GM19455 (cell line): ENCODE data around the gene GPC3.
"Not testable (repeated sequence)": the region's sequence is repeated elsewhere in the genome, so short reads cannot be mapped to it uniquely, and the experiment has no call there.

Experiments used
- ATAC-seq: cut with Tn5 transposase; IDR thresholded peaks from one replicate; pipeline ENCODE4 v1.9.1; 2021; ENCODE audit not compliant: unreplicated experiment

GPC3 gene

DNA sequence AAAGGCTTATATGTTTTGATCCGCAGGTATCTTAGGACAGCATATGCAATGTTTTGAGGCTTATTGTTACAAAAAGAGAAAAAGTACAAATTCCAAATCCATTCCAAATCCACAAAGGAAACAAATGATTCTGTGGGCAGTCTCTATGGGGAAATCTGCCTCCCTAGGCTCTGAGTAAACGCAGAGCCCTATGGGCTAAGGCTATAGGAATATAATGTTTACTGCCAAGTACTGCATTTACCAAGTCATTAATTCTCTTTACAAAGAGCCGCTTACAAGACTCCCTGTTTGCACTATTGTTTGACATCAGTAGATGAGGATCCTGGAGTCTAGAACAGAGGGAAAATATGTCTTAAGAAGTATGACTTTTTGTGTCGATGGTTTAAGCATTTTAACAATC is 357.7 kb downstream of the GPC3 start:
- ATAC-seq: no peak

DNA sequence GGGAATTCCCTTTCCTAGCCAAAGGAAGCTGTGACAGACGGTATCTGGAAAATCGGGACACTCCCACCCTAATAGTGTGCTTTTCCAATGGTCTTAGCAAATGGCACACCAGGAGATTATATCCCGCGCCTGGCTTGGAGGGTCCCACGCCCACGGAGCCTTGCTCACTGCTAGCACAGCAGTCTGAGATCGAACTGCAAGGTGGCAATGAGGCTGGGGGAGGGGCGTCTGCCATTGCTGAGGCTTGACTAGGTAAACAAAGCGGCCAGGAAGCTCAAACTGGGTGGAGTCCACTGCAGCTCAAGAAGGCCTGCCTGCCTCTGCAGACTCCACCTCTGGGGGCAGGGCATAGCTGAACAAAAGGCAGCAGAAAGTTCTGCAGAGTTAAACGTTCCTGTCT is 364.0 kb downstream of the GPC3 start:
- not testable (repeated sequence) for ATAC-seq

DNA sequence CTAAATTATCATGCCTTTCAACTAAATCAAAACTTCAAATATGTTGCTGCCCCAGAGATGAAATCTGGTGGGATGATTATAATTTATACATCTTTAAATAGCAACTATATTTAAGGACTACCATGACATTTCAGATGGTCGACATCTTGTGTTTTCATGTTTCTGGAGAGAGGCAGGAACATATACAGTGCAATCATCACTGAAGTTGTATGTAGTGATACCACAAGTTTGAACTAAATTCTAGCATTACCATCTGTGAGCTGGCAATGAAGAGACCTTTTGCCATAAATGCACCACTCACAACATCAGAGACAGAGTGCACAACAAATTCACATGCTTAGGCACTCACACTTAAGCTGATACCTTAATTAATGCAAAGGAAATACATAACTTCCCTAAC is 373.7 kb downstream of the GPC3 start:
- no peak for ATAC-seq

DNA sequence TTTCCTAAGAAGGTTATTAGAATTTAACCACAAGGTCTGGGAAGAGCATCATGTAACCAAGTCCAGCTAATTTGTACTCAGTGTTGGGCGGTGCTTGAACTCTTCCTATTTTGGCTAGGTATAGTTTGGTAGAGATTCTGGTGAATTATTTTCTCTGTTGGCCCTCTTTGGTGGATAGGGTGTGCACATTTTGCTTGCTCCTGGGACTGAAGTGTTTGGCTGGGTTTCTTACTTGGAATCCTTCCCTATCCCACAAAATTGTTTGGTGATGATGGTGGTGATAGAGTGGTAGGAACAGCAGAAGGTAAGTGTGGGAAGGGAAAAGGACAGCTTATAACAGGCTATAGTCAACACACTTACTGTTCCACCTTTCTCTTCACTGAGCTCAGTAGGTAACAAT is 375.3 kb downstream of the GPC3 start:
- ATAC-seq: no peak

DNA sequence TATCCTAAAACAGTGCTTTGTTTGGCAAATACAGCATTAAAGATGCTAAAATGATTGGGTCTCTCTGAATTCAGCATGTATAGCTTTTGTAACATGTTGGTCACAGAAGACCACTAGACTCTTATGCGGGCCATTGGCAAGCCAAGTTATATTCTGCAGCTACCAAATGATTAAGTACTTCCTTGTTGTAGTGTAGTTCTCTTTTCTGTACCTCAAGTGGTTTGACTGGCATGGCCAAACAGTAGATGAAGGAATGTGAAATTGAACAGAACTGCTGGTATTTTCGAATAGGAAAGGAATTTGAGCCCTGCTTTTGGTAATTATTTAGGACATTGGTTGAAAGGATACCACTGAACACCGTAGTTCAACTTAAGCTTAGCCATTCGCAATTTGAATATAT is 376.2 kb downstream of the GPC3 start:
- no peak for ATAC-seq

DNA sequence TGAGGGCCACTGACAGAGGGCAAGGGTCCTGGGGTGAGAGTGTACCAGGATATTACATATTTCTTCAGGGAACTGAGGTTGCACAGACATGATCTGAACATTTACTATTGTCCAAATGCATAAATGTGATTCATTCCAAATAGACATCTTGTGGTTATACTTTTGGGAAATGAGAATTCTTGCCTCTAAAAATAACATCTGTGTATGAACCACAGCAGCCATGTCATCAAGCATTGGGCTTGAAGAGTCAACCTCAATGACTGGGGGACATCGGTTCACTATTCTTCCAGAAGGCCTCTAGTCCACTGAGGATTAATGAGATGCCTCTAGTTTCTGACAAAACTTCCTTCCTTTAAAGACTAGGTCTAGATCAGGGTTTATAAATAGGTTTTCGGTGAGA is 377.0 kb downstream of the GPC3 start:
- no peak for ATAC-seq

DNA sequence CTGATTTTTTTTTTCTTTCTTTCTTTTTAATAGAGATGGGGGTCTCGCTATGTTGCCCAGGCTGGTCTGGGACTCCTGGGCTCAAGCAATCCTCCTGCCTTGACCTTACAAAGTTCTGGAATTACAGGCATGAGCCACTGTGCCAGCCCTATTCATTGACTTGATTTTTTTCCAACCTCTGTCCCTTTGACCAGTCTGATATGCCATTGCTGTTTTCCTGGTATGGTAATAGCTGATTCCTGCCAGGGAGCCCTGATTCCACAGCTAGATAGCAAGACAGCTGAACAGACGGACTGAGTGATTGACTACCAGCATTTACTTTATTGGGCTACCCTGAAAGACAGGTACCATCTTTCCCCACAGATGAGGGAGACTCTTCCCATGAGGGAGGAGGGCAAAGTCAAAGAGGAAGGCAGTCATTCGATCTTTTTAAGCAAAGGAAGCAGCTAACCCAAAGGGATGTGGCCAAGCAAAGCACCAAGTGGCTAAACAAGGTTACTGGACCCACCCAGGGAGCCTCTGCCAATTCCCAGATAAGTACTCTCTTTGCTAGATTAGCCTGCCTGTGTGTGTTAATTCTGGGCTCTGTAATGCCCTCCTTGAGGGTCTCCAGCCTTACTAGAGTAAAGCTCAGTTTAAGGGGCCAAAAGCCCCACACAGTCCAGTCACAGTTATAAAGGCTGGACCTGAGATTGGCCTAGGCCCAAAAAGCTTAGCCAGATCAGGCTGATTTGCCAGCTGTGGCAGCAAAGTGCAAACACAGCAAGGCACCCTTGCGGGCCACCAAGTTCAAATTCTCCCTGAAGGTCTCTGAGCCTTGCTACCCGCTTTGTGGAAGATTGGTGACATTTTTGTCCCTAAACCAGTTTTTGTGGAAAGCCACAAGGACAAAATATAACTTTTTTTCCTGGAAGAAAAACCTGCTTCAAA is 377.7 kb downstream of the GPC3 start:
- ATAC-seq: no peak

DNA sequence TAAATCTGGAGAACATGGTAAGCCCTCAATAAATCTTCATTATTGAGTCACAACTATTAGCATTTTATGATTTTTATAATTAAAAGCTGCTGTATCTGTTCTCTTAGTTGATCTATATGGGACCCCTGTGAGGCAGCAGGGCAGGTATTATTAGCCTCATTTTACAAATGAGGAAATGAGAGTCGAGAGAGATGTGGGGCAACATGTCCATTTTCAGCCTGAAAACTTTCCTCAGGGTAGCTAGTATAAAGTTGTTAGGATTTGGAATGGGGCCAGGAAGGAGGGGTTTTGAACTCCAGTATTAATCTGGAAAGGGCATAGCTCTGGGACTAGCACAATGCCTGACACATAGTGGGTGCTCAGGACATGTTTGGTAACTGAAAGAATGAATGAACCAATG is 378.4 kb downstream of the GPC3 start:
- no peak for ATAC-seq

DNA sequence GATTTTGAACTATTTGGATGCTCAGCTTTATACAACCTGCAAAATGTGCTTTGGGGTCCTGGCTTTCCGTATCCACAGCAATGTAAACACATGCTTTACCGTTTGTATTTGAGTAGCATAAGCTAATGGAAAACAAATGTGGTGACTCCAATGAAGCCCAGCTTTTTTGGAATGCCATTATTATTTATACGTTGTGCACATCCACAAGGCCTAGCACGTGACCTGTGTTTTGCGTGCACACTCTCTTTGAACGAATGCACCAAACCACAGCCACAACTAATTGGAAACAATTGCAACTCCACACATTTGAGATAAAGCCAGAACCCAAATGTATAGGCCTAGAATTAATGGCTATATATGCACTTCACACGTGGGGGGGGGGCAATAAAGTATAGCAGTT is 380.6 kb downstream of the GPC3 start:
- ATAC-seq: no peak

DNA sequence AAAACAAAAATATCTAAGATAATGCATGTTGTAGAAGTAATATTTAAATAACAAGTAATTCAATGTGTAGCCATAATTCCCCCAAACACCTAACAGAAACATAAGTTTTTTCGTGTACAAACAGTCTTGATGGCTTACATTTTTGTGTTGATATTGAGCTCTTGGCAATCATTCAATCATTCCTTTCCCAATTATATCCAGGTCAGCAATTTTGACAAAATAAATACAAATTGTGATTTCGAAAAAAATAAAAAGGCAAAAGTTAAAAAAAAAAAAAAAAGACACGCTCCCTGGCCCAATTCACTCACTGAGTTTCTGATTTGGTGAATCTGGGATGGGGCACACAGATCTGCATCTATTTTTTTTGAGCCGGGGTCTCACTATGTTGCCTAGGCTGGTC is 382.5 kb downstream of the GPC3 start:
- ATAC-seq: no peak

DNA sequence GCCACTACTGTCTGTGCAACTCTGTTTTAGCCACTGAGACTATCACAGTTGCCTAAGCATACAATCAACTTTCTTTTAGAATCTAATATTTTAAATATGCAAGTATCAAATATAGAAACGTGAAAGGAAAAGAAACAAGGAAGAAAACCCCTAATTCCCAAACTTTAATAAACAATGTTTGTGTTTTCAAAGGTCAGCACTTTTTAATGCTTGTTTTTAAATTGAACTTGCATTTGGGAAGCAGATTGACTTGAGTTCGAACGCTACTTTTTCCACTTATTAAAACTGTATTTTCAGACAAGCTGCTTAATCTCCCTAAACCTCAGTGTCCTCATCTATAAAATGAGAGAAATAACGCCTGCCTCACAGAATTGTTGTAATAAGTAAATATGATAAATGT is 384.3 kb downstream of the GPC3 start:
- ATAC-seq: no peak

DNA sequence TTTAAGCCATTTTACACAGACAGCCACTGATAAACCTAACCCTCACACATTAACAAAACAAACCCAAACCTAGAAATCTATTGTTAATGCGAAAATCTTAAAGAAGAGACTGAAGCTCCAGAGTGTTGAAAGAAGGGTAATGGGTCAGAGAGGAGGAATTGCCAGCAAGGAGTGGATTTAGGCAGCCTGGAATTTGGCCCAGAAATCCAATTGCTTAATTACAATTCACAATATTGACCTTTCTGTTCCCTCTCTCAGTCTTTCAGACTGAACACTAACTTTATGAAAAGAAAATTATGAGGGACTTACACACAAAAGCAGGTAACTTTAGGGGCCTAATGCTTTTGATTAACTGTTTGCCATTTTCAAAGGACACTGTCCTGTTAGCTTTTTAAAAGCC is 384.9 kb downstream of the GPC3 start:
- ATAC-seq: no peak

DNA sequence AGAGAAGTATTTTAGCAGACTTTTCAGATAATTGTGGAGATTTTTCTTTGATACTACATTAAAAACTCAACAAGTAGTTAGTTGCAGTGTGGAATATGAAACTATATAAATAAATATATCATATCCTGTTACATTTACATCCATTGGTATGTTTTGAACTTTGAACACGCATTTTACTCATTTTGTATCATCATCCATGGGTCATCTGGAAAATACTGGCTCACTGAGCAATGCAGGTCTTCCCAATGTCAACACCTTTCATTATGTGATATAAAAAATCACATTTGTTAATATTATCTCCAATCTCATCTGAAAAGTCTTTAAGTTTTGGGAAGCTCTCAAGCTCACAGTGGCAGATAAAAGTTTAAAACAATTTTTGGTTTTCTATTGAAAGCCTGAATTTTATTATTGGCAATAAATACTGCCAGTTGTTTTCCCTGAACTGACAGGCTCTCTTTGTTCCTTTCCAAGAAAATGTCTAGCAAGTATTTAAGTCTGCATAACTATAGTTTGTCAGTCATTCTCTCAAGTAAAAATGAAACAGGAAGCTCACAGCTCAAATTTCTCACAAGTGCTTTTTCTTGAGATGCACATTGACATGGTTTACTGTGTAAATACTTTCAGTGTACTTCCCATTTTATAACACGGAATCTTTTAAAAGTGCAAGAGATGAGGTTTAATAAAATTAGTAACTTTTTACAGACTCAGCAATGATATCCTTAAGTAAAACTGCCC is 386.6 kb downstream of the GPC3 start:
- ATAC-seq: no peak

DNA sequence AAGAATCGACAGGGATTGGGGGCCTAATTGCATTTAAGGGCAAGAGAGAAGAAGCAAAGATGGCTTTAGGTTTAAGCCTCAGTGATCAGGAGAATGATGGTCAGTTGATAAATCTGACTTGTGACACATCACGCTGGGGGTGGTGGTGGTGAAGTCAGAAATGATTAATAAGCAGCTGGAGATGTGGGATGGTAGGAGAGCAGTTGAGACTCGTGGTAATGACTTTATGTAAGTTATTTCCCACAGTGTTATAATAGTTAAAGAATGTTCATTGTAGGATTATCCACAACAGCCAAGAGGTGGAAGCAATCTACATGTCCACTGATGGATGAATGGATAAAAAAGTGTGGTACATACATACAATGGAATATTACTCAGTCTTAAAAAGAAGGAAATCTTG is 391.2 kb downstream of the GPC3 start:
- no peak for ATAC-seq

DNA sequence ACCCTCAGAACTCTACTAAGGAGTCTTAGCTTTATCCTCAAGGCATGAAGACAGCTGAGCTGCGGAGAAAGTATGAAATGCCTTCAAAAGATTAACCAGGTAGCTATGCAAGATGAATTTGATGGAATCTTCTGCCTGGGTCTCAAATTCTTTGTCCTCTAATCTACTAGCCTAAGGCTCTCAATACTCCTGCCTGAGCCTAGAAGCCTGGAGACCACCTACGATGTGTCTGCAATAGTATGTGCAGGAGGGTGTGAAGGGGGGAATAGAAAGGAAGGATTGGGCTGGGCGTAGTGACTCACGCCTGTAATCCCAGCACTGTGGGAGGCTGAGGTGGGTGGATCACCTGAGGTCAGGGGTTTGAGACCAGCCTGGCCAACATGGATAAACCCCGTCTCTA is 391.9 kb downstream of the GPC3 start:
- no peak for ATAC-seq

DNA sequence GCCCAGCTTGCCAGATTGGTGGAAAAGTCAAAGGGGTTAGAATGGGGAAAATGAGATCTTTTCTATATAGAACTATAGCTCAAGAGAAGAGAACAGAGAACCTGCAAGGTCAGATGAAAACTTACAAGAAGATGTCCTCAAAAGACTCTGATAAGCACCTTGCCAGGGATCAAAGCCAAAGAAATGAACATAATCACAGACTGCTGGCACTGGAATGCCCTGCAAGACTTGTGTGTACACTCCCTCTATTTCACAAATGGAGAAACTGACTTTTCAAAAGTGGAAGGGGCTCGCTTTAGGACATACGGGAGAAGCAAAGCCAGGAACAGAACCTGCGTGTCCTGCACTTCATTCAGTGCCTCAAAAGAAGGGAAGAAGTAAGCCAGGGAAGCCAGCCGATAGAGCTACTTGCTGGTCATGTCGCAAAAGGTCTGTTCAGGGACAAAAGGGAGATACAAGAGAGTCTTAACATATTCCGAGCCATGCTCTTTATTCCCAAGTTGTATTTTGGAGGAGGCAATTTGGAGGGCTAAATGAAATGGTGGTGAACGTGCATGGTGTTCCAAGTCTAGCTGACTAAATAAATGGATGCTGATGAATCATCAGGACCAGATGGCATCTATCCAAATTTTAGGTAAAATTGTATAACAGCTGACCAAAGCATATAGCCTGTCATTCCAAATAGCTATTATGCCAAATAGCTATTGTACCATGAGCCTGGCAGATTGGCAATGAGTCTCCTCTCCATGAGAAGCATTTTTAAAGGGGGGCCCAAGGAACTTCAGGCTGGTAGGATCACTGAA is 394.5 kb downstream of the GPC3 start:
- ATAC-seq: no peak

DNA sequence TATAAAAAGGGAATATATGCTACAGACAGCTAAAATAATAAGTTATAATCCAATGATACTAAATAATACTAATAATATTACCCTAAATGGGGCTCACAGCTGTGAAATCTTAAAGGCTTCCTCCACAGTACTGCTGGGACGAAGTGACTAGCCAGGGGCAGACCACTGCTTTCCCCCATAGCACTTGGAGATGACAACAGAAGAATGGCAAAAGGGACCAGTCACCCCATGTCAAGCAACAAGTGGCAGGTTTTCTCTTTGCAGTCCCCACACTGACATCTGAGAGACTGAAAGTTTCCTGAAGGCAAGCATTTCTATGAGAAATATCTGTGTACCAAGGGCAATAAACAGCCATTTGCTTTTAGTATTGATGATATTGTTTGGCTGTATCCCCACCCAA is 396.6 kb downstream of the GPC3 start:
- no peak for ATAC-seq

DNA sequence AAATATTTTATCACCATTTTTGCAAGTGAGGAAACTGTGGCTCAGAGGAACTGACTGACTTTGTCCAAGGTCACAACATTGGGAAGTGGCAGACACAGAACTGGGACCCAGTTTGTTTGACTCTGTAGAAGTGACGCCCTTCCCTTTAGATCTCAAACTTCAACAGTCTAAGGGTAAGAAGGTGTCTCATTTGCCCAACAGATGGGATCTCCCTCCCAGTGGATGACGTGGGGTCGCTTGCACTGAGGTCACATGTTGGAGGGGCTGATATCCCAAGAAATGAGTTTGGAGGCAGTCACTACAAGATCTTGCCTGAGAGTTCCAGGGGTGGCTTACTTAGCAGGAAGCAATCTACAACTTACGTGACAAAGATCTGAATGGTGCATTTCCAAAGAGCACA is 397.6 kb downstream of the GPC3 start:
- no peak for ATAC-seq

DNA sequence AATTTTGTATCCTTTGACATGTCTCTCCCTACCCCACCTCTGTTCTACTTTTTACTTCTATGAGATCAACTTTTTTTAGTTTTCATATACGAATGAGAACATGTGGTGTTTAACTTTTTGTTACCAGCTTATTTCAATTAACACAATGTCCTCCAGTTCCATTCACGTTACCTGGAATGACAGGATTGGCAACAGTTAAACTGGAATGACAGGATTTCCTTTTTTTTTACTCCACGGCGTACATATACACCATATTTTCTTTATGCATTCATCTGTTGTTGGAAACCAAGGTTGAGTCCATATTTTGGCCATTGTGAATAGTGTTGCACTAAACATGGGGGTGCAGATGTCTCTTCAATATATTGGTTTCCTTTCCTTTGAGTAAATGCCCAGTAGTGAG is 398.3 kb downstream of the GPC3 start:
- no peak for ATAC-seq

DNA sequence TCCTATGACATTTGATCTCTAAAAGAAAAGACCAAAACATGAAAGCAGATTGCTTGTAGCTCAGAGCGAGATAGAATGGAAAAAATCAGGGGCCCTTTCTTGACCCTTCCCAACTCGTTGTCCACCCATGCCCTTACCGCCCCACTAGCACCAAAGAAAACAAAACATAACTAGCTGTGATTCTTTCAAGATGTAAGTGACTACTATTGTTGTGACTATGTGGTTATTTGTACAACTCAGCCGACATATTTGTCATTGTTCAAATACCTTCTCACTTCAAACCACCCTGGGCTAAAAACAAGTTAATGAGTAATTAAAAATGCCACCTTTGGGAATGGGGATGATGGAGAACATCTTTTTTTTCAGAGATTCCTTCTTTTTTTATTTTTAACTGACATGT is 399.0 kb downstream of the GPC3 start:
- no peak for ATAC-seq

DNA sequence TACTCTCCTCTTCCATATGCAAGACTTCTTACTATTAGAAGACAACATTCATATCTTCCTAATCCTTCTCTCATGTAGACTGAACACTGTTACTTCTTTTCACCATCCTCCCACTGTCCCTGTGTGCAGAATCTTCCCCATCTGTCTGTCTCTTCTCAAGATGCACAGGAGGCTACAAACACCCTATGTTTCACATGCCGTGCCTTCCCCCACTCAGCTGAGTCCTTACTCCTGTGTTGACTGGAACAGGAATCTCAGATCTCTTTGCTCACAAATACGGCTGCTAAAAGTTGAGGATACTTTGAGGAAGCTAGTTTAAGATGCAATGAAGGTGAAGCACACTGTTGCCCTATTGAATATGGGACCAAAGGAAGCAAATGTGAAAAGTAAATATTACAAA is 401.6 kb downstream of the GPC3 start:
- ATAC-seq: no peak

DNA sequence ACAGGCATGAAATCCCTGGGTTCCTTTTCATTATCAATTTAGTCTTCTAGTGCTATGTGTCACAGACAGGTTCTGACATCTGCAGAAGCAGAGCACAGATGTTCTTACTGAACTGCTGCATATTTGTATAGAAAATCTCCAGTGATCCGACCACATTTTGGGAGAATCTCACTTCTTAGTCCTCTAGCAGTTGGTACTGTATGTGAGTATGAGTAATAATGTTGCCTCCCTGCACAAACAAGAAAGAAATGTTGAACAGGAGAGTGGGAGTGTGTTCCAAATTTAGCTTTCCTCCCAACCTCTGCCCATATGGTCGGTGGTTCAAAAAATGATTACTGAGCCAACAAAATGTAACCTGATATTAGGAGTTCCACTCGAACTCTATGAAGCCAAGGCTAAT is 404.8 kb downstream of the GPC3 start:
- ATAC-seq: no peak
